H9 (cell line): Measurements from ENCODE around the gene FOXC2. TPM values are rescaled to one million over a fixed set of nuclear protein-coding genes. Genes with fewer than 3 reads are reported as not detected.
A peak's percentile ranks its signal among the peaks of the same experiment; 100 is the strongest.

ENCODE experiments used
- DNase-seq: peaks from one replicate; pipeline ENCODE4 v3.0.0-alpha.2; 2017
- H2AFZ ChIP-seq: one replicate; pipeline ENCODE4 v1.6.1; 2013; ENCODE audit warnings: mild to moderate bottlenecking, low read length, control low read depth, moderate library complexity
- H2AK5ac ChIP-seq: 2 replicates; pipeline ENCODE4 v1.6.1; 2013; ENCODE audit warnings: low read length, control low read depth, mixed read lengths; ENCODE audit not compliant: insufficient read length
- H2BK120ac ChIP-seq: one replicate; pipeline ENCODE4 v1.6.1; 2013; ENCODE audit warnings: low read depth, mild to moderate bottlenecking, low read length, control low read depth, inconsistent platforms; ENCODE audit not compliant: poor library complexity, severe bottlenecking
- H2BK12ac ChIP-seq: 2 replicates; pipeline ENCODE4 v1.6.1; 2013; ENCODE audit warnings: low read length, control low read depth, mixed read lengths, low read depth; ENCODE audit not compliant: insufficient read length
- H2BK15ac ChIP-seq: 2 replicates; pipeline ENCODE4 v1.6.1; 2013; ENCODE audit warnings: low read depth, low read length, control low read depth
- H2BK20ac ChIP-seq: one replicate; pipeline ENCODE4 v1.6.1; 2013; ENCODE audit warnings: low read depth, mild to moderate bottlenecking, low read length, control low read depth, inconsistent platforms; ENCODE audit not compliant: poor library complexity, severe bottlenecking
- H2BK5ac ChIP-seq: 2 replicates; pipeline ENCODE4 v1.6.1; 2013; ENCODE audit warnings: low read length, control low read depth, mixed read lengths; ENCODE audit not compliant: insufficient read length
- H3K14ac ChIP-seq: 2 replicates; pipeline ENCODE4 v1.6.1; 2013; ENCODE audit warnings: low read length, control low read depth; ENCODE audit not compliant: insufficient read depth
- H3K18ac ChIP-seq: 2 replicates; pipeline ENCODE4 v1.6.1; 2013; ENCODE audit warnings: low read depth, mild to moderate bottlenecking, mixed read lengths, low read length, control low read depth; ENCODE audit not compliant: insufficient read length
- H3K23ac ChIP-seq: 2 replicates; pipeline ENCODE4 v1.6.1; 2013; ENCODE audit warnings: low read length, control low read depth, mixed read lengths, low read depth; ENCODE audit not compliant: insufficient read length
- H3K23me2 ChIP-seq: 2 replicates; pipeline ENCODE4 v1.6.1; 2013; ENCODE audit warnings: low read depth, mild to moderate bottlenecking, mixed read lengths, low read length, control low read depth; ENCODE audit not compliant: insufficient read length, poor library complexity, severe bottlenecking
- H3K27ac ChIP-seq: 2 replicates; pipeline ENCODE4 v1.5.1; 2013; ENCODE audit warnings: low read length, control low read depth, mixed read lengths, low read depth; ENCODE audit not compliant: insufficient read length
- H3K27me3 ChIP-seq: 2 replicates; pipeline ENCODE4 v1.6.1; 2013; ENCODE audit warnings: low read length, control low read depth, inconsistent platforms; ENCODE audit not compliant: insufficient read depth
- H3K4ac ChIP-seq: 2 replicates; pipeline ENCODE4 v1.6.1; 2013; ENCODE audit warnings: low read depth, mild to moderate bottlenecking, control low read depth, inconsistent platforms, low read length, moderate library complexity
- H3K4me1 ChIP-seq: 2 replicates; pipeline ENCODE4 v1.6.1; 2013; ENCODE audit warnings: low read length, control low read depth, inconsistent platforms; ENCODE audit not compliant: insufficient read depth
- H3K4me2 ChIP-seq: 2 replicates; pipeline ENCODE4 v1.6.1; 2013; ENCODE audit warnings: low read length, control low read depth, mixed read lengths; ENCODE audit not compliant: insufficient read length, insufficient read depth
- H3K56ac ChIP-seq: 2 replicates; pipeline ENCODE4 v1.6.1; 2013; ENCODE audit warnings: low read depth, mild to moderate bottlenecking, mixed read lengths, low read length, control low read depth; ENCODE audit not compliant: insufficient read length
- H3K79me1 ChIP-seq: 2 replicates; pipeline ENCODE4 v1.6.1; 2013; ENCODE audit warnings: low read depth, mild to moderate bottlenecking, moderate library complexity, low read length, control low read depth, inconsistent platforms; ENCODE audit not compliant: insufficient read depth, poor library complexity, severe bottlenecking
- H3K79me2 ChIP-seq: 2 replicates; pipeline ENCODE4 v1.6.1; 2013; ENCODE audit warnings: low read length, control low read depth, inconsistent platforms; ENCODE audit not compliant: insufficient read depth
- H3K9ac ChIP-seq: 2 replicates; pipeline ENCODE4 v1.6.1; 2013; ENCODE audit warnings: low read length, control low read depth, mixed read lengths; ENCODE audit not compliant: insufficient read length; ENCODE audit errors: extremely low read depth
- H3K9me3 ChIP-seq: one replicate; pipeline ENCODE4 v1.6.1; 2013; ENCODE audit warnings: low read depth, low read length, inconsistent platforms; ENCODE audit not compliant: control insufficient read depth
- H3T11ph ChIP-seq: one replicate; pipeline ENCODE4 v1.6.1; 2013; ENCODE audit warnings: mild to moderate bottlenecking, low read length, control low read depth, inconsistent platforms
- H4K20me1 ChIP-seq: one replicate; pipeline ENCODE4 v1.6.1; 2013; ENCODE audit not compliant: control insufficient read depth, insufficient read length, insufficient read depth
- H4K5ac ChIP-seq: 2 replicates; pipeline ENCODE4 v1.6.1; 2013; ENCODE audit warnings: low read depth, mild to moderate bottlenecking, mixed read lengths, low read length, control low read depth; ENCODE audit not compliant: insufficient read length
- H4K8ac ChIP-seq: replicated peaks from 2 replicates; pipeline ENCODE4 v1.6.1; 2013; ENCODE audit warnings: low read length, control low read depth, mixed read lengths, low read depth; ENCODE audit not compliant: insufficient read length
- H4K91ac ChIP-seq: 2 replicates; pipeline ENCODE4 v1.6.1; 2013; ENCODE audit warnings: low read depth, mild to moderate bottlenecking, moderate library complexity, mixed read lengths, low read length, control low read depth; ENCODE audit not compliant: insufficient read length
- H3K27ac Mint-ChIP-seq, 3 experiments: 2 replicates in 2 of 3; 3 replicates in 1 of 3; pipeline ENCODE4 v1.8.0; 2020 to 2021; ENCODE audit warnings: mixed read lengths in 3 of 3, mild to moderate bottlenecking in 1 of 3, moderate library complexity in 1 of 3
- H3K27me3 Mint-ChIP-seq: 2 replicates; pipeline ENCODE4 v1.8.0; 2021; ENCODE audit warnings: low read depth, mild to moderate bottlenecking, moderate library complexity, mixed read lengths
- H3K36me3 Mint-ChIP-seq, 3 experiments: 2 replicates in 2 of 3; 3 replicates in 1 of 3; pipeline ENCODE4 v1.8.0; 2020 to 2021; ENCODE audit warnings: low read depth in 3 of 3, mixed read lengths in 3 of 3; ENCODE audit not compliant: insufficient read depth in 1 of 3
- H3K4me1 Mint-ChIP-seq, 2 experiments: 2 replicates each; pipeline ENCODE4 v1.8.0; 2020; ENCODE audit warnings: mixed read lengths in 2 of 2
- H3K4me3 Mint-ChIP-seq, 2 experiments: 2 replicates in 1 of 2; 3 replicates in 1 of 2; pipeline ENCODE4 v1.8.0; 2020 to 2021; ENCODE audit warnings: mild to moderate bottlenecking in 2 of 2, mixed read lengths in 2 of 2, moderate library complexity in 1 of 2
- H3K9me3 Mint-ChIP-seq, 2 experiments: 2 replicates in 1 of 2; 3 replicates in 1 of 2; pipeline ENCODE4 v1.8.0; 2020; ENCODE audit warnings: mild to moderate bottlenecking in 2 of 2, mixed read lengths in 2 of 2, moderate library complexity in 1 of 2
- CTCF ChIP-seq: fragments of 200-600 bp; sonication (generic); conservative IDR thresholded peaks from 3 replicates; pipeline ENCODE4 v1.8.0; 2021; ENCODE audit warnings: antibody characterized with exemption, mild to moderate bottlenecking
- WGBS: extraction: QIAGEN DNeasy Blood & Tissue Kit; methylation state at CpG from one replicate; pipeline ENCODE4 v1.1.7; 2013; ENCODE audit warnings: missing lambda C conversion rate, low lambda C conversion rate, mixed read lengths; ENCODE audit not compliant: insufficient read length; ENCODE audit errors: extremely low coverage; 5-methylcytosine and 5-hydroxymethylcytosine counted together
- total RNA-seq: library from RNA; stranded (reverse); gene quantifications from 2 replicates; pipeline ENCODE4 v1.2.1, GENCODE V29; 2021

FOXC2 gene
- total RNA-seq, 1 experiment from 2014 or later, result not detected

- no peak within 1 kb of the TSS for H2BK20ac ChIP-seq
- no peak within 1 kb of the TSS for H3K56ac ChIP-seq
- no peak within 1 kb of the TSS for H3T11ph ChIP-seq
- H4K20me1 ChIP-seq, result no peaks in the 10 kb centered on the region
- H2BK12ac ChIP-seq, result no peak within 1 kb of the TSS
- no peak within 1 kb of the TSS for H4K91ac ChIP-seq
- no peak within 1 kb of the TSS for H2AFZ ChIP-seq
- Mint-ChIP-seq H3K27ac (peak within 1 kb of the TSS; percentile 68 to 96 (median 95); a peak in 4 of 7 replicates), H3K4me3 (peak within 1 kb of the TSS; percentile 83 to 89), H3K9me3 (no peaks in the 10 kb centered on the region; a peak in 1 of 5 replicates), H3K4me1 (peaks cover 0 to 11% of the 10 kb centered on the region in 2 experiments; a peak in 2 of 4 replicates), H3K27me3 (no peaks in the 10 kb centered on the region; the same call in none of the 2 replicates), H3K36me3 (no peaks in the 10 kb centered on the region)
- H3K23me2 ChIP-seq, result peaks cover 6% of the 10 kb centered on the region
- H2BK5ac ChIP-seq, result no peak within 1 kb of the TSS
- TF ChIP-seq CTCF, result no peak
- no peak within 1 kb of the TSS for H3K23ac ChIP-seq
- H3K79me1 ChIP-seq, result no peaks in the 10 kb centered on the region
- H4K5ac ChIP-seq, result peak within 1 kb of the TSS; percentile 31
- H3K18ac ChIP-seq, result peak within 1 kb of the TSS; percentile 88
- no peaks in the 10 kb centered on the region for H3K9me3 ChIP-seq
- no peaks in the 10 kb centered on the region for H3K27me3 ChIP-seq
- no peak within 1 kb of the TSS; the same call in 1 of the 2 replicates for H3K4ac ChIP-seq
- peak within 1 kb of the TSS; percentile 72 for H3K9ac ChIP-seq
- H3K4me2 ChIP-seq, result peak within 1 kb of the TSS; percentile 76
- no peak within 1 kb of the TSS for H4K8ac ChIP-seq
- no peaks in the 10 kb centered on the region for H3K4me1 ChIP-seq
- H3K27ac ChIP-seq, result no peak within 1 kb of the TSS
- no peak within 1 kb of the TSS for H2BK15ac ChIP-seq
- H2BK120ac ChIP-seq, result peak within 1 kb of the TSS; percentile 92
- WGBS, result no CpG with 5 or more reads among the region's 70 CpGs
- no peaks in the 10 kb centered on the region for H3K79me2 ChIP-seq
- H2AK5ac ChIP-seq, result no peak within 1 kb of the TSS
- H3K14ac ChIP-seq, result peak within 1 kb of the TSS; percentile 88
- peak; percentile 92 for DNase-seq
These were observed 11.5 kb upstream of the FOXC2 start, which contains the start of gene MTHFSD for GRCh38 chr16:86554917-86555703. Gene MTHFSD (minus strand): TSS chr16:86555235. CDS start chr16:86555184, 51 bp downstream.
